ENCODE results near the gene ZNF668.

ZNF668 gene

GRCh38 chr16:31033709-31034492, 40.1 kb downstream of the ZNF668 start:
- TF ChIP-seq TAF1 (IDR thresholded peaks at IDR 0.05; ENCODE audit: low read depth), result peak; percentile 41
- no peak for TF ChIP-seq USF1 (IDR thresholded peaks at IDR 0.05)
- no peak for TF ChIP-seq TEAD4 (IDR thresholded peaks at IDR 0.05)
- no peak for TF ChIP-seq EP300 (IDR thresholded peaks at IDR 0.05; ENCODE audit: borderline replicate concordance)
- TF ChIP-seq MAX (IDR thresholded peaks at IDR 0.05), result 0 out of 2 replicates have a peak, but pooled peaks have one; percentile 13
- TF ChIP-seq EGR1 (IDR thresholded peaks at IDR 0.05), result no peak
- TF ChIP-seq YY1 (IDR thresholded peaks at IDR 0.05; ENCODE audit: low read depth), result no peak
- no peak for TF ChIP-seq ZBTB7A (IDR thresholded peaks at IDR 0.05; ENCODE audit: low read depth)

- TF ChIP-seq USF1 (IDR thresholded peaks at IDR 0.05) (peak; percentile 99), REST (IDR thresholded peaks at IDR 0.05; ENCODE audit: low read depth) (no peak), MAX (IDR thresholded peaks at IDR 0.05) (peak; percentile 96), CREB1 (IDR thresholded peaks at IDR 0.05; ENCODE audit: low read depth) (peak; percentile 98), EP300 (IDR thresholded peaks at IDR 0.05; ENCODE audit: borderline replicate concordance) (no peak), YY1 (IDR thresholded peaks at IDR 0.05; ENCODE audit: low read depth) (no peak), TEAD4 (IDR thresholded peaks at IDR 0.05) (no peak), NFIC (IDR thresholded peaks at IDR 0.05) (no peak), FOXM1 (IDR thresholded peaks at IDR 0.05; ENCODE audit: borderline replicate concordance, low read depth) (no peak), TCF12 (IDR thresholded peaks at IDR 0.05; ENCODE audit: low read depth) (peak; percentile 20; the same call in 1 of the 2 replicates), TAF1 (IDR thresholded peaks at IDR 0.05; ENCODE audit: low read depth) (no peak), CEBPB (IDR thresholded peaks at IDR 0.05) (no peak), RAD21 (IDR thresholded peaks at IDR 0.05; ENCODE audit: low read depth) (no peak), ZBTB7A (IDR thresholded peaks at IDR 0.05; ENCODE audit: low read depth) (peak; percentile 80), EGR1 (IDR thresholded peaks at IDR 0.05) (peak; percentile 89)
These were observed 41.0 kb downstream of the ZNF668 start, which contains the start of gene STX4 for GRCh38 chr16:31032736-31033708. Gene STX4 (plus strand): TSS chr16:31033558. CDS start chr16:31033806, 248 bp downstream.

- TF ChIP-seq ZBTB7A (IDR thresholded peaks at IDR 0.05; ENCODE audit: low read depth) (no peak), FOXM1 (IDR thresholded peaks at IDR 0.05; ENCODE audit: borderline replicate concordance, low read depth) (no peak), EGR1 (IDR thresholded peaks at IDR 0.05) (no peak), CREB1 (IDR thresholded peaks at IDR 0.05; ENCODE audit: low read depth) (no peak), TCF12 (IDR thresholded peaks at IDR 0.05; ENCODE audit: low read depth) (no peak), USF1 (IDR thresholded peaks at IDR 0.05) (no peak), CEBPB (IDR thresholded peaks at IDR 0.05) (no peak), EP300 (IDR thresholded peaks at IDR 0.05; ENCODE audit: borderline replicate concordance) (no peak), YY1 (IDR thresholded peaks at IDR 0.05; ENCODE audit: low read depth) (no peak)
These were observed 42.8 kb downstream of the ZNF668 start for GRCh38 chr16:31031276-31031675.

- no peak for TF ChIP-seq ZBTB7A (IDR thresholded peaks at IDR 0.05; ENCODE audit: low read depth)
These were observed 44.8 kb downstream of the ZNF668 start for GRCh38 chr16:31029272-31029671.

GRCh38 chr16:31025339-31025738, 48.7 kb downstream of the ZNF668 start:
- no peak for TF ChIP-seq TEAD4 (IDR thresholded peaks at IDR 0.05)
- no peak for TF ChIP-seq USF1 (IDR thresholded peaks at IDR 0.05)
- TF ChIP-seq FOXM1 (IDR thresholded peaks at IDR 0.05; ENCODE audit: borderline replicate concordance, low read depth), result no peak
- TF ChIP-seq MAX (IDR thresholded peaks at IDR 0.05), result no peak
- TF ChIP-seq EP300 (IDR thresholded peaks at IDR 0.05; ENCODE audit: borderline replicate concordance), result no peak
- TF ChIP-seq NFIC (IDR thresholded peaks at IDR 0.05), result no peak
- no peak for TF ChIP-seq EGR1 (IDR thresholded peaks at IDR 0.05)
- TF ChIP-seq TCF12 (IDR thresholded peaks at IDR 0.05; ENCODE audit: low read depth), result no peak
- no peak for TF ChIP-seq CREB1 (IDR thresholded peaks at IDR 0.05; ENCODE audit: low read depth)
- no peak for TF ChIP-seq YY1 (IDR thresholded peaks at IDR 0.05; ENCODE audit: low read depth)
- no peak for TF ChIP-seq CEBPB (IDR thresholded peaks at IDR 0.05)
- no peak for TF ChIP-seq TAF1 (IDR thresholded peaks at IDR 0.05; ENCODE audit: low read depth)
- TF ChIP-seq RAD21 (IDR thresholded peaks at IDR 0.05; ENCODE audit: low read depth), result no peak
- TF ChIP-seq ZBTB7A (IDR thresholded peaks at IDR 0.05; ENCODE audit: low read depth), result no peak
- TF ChIP-seq REST (IDR thresholded peaks at IDR 0.05; ENCODE audit: low read depth), result no peak

Data from Ishikawa (cell line).